IMR-90 (cell line): ENCODE results near the gene KCNMA1. TPM values are rescaled to one million over a fixed set of nuclear protein-coding genes. Genes with fewer than 3 reads are reported as not detected.
A peak's percentile ranks its signal among the peaks of the same experiment; 100 is the strongest.

ENCODE experiments used
- ATAC-seq: fragments of 200-7000 bp; cut with Tn5 transposase; 2 replicates; pipeline ENCODE4 v1.9.1; 2020; ENCODE audit warnings: low read depth, mild to moderate bottlenecking, moderate library complexity
- BruUV-seq: library from RNA; stranded (reverse); fragments of 400-500 nt; replicated peaks from 2 replicates; lab custom pipeline; 2021; lab: Mats Ljungman, UMichigan
- CTCF ChIA-PET: fragments of 300-600 bp; formaldehyde crosslinking; extraction: SDS; loops from one replicate; lab custom pipeline; 2021; ENCODE audit warnings: antibody characterized with exemption; lab: Yijun Ruan, JAX
- POLR2A ChIA-PET: fragments of 300-600 bp; sonication (Branson Sonifier 250); formaldehyde crosslinking; loops from one replicate; lab custom pipeline; 2022; ENCODE audit warnings: antibody characterized with exemption; ENCODE audit not compliant: unreplicated experiment; lab: Charles Lee
- DNase-seq: peaks from one replicate; pipeline ENCODE4 v3.0.0; 2013
- H2AFZ ChIP-seq: replicated peaks from 2 replicates; pipeline ENCODE3; 2013; ENCODE audit warnings: low read length, mild to moderate bottlenecking; ENCODE audit not compliant: poor library complexity
- H2AK5ac ChIP-seq: 2 replicates; pipeline ENCODE4 v1.6.1; 2013; ENCODE audit warnings: low read depth, low read length, inconsistent platforms
- H2AK9ac ChIP-seq: replicated peaks from 2 replicates; pipeline ENCODE3; 2013; ENCODE audit warnings: mild to moderate bottlenecking, low read depth, low read length, moderate library complexity; ENCODE audit not compliant: poor library complexity
- H2BK120ac ChIP-seq: 2 replicates; pipeline ENCODE4 v1.6.1; 2013; ENCODE audit warnings: low read depth, low read length, inconsistent platforms
- H2BK15ac ChIP-seq: 3 replicates; pipeline ENCODE4 v1.6.1; 2013; ENCODE audit warnings: low read depth, low read length, inconsistent platforms
- H2BK20ac ChIP-seq: 2 replicates; pipeline ENCODE4 v1.6.1; 2013; ENCODE audit warnings: low read depth, mild to moderate bottlenecking, inconsistent platforms, low read length, moderate library complexity
- H2BK5ac ChIP-seq: 2 replicates; pipeline ENCODE4 v1.6.1; 2013; ENCODE audit warnings: mild to moderate bottlenecking, low read depth, low read length, inconsistent platforms; ENCODE audit not compliant: poor library complexity, severe bottlenecking
- H3K14ac ChIP-seq: replicated peaks from 2 replicates; pipeline ENCODE4 v1.6.1; 2013; ENCODE audit warnings: low read depth, low read length, inconsistent platforms
- H3K18ac ChIP-seq: 2 replicates; pipeline ENCODE4 v1.6.1; 2013; ENCODE audit warnings: low read depth, low read length, control low read depth
- H3K23ac ChIP-seq: 2 replicates; pipeline ENCODE4 v1.6.1; 2013; ENCODE audit warnings: low read depth, low read length, inconsistent platforms
- H3K27ac ChIP-seq: 2 replicates; pipeline ENCODE4 v1.5.1; 2013; ENCODE audit warnings: mild to moderate bottlenecking, control low read depth, low read length; ENCODE audit not compliant: insufficient read depth
- H3K27me3 ChIP-seq: 2 replicates; pipeline ENCODE4 v1.6.1; 2013; ENCODE audit warnings: low read length; ENCODE audit not compliant: control insufficient read depth, insufficient read depth
- H3K36me3 ChIP-seq: 2 replicates; pipeline ENCODE4 v1.6.1; 2013; ENCODE audit warnings: low read length, mixed read lengths; ENCODE audit not compliant: control insufficient read depth, insufficient read depth
- H3K4ac ChIP-seq: 2 replicates; pipeline ENCODE4 v1.6.1; 2013; ENCODE audit warnings: low read depth, low read length, inconsistent platforms
- H3K4me1 ChIP-seq: 2 replicates; pipeline ENCODE4 v1.6.1; 2013; ENCODE audit warnings: low read length, mixed read lengths; ENCODE audit not compliant: control insufficient read depth, insufficient read depth
- H3K4me2 ChIP-seq: 2 replicates; pipeline ENCODE4 v1.6.1; 2013; ENCODE audit warnings: low read depth, mild to moderate bottlenecking, control low read depth, low read length, moderate library complexity
- H3K4me3 ChIP-seq: 2 replicates; pipeline ENCODE4 v1.5.1; 2013; ENCODE audit warnings: low read depth, mild to moderate bottlenecking, control low read depth, low read length, moderate library complexity; ENCODE audit not compliant: insufficient read depth
- H3K56ac ChIP-seq: 2 replicates; pipeline ENCODE4 v1.6.1; 2013; ENCODE audit warnings: low read length, inconsistent platforms; ENCODE audit not compliant: insufficient read depth; ENCODE audit errors: extremely low read depth
- H3K79me1 ChIP-seq, 2 experiments: 2 replicates each; pipeline ENCODE4 v1.6.1; 2013; ENCODE audit warnings: low read length in 2 of 2, inconsistent platforms in 1 of 2, low read depth in 1 of 2
- H3K9ac ChIP-seq: 2 replicates; pipeline ENCODE4 v1.6.1; 2013; ENCODE audit warnings: low read depth, low read length, control low read depth
- H3K9me1 ChIP-seq: 2 replicates; pipeline ENCODE4 v1.6.1; 2013; ENCODE audit warnings: low read length, inconsistent platforms; ENCODE audit not compliant: insufficient read depth
- H3K9me3 ChIP-seq: 2 replicates; pipeline ENCODE4 v1.6.1; 2013; ENCODE audit warnings: low read length; ENCODE audit not compliant: control insufficient read depth, insufficient read depth
- H4K20me1 ChIP-seq: 2 replicates; pipeline ENCODE4 v1.6.1; 2013; ENCODE audit warnings: low read length, inconsistent platforms; ENCODE audit not compliant: insufficient read depth
- H4K5ac ChIP-seq: 2 replicates; pipeline ENCODE4 v1.6.1; 2013; ENCODE audit warnings: mild to moderate bottlenecking, low read depth, low read length, control low read depth
- H4K8ac ChIP-seq, 2 experiments: 2 replicates each; pipeline ENCODE4 v1.6.1; 2013; ENCODE audit warnings: low read depth in 2 of 2, low read length in 2 of 2, control low read depth in 1 of 2, inconsistent platforms in 1 of 2
- H4K91ac ChIP-seq: 2 replicates; pipeline ENCODE4 v1.6.1; 2013; ENCODE audit warnings: low read depth, low read length, inconsistent platforms; ENCODE audit not compliant: insufficient read depth
- FOS ChIP-seq: fragments of 150-350 bp; IDR thresholded peaks from 2 replicates; pipeline ENCODE4 v1.6.1; 2016; ENCODE audit warnings: low read depth, low read length
- MAZ ChIP-seq: IDR thresholded peaks from 2 replicates; pipeline ENCODE4 v1.6.1; 2012; ENCODE audit warnings: low read depth, mild to moderate bottlenecking, low read length, improper control_type of control experiment, moderate library complexity, borderline replicate concordance
- WGBS, 2 experiments: methylation state at CpG; one replicate each; pipeline versions ENCODE4 v1.1.5 to v1.1.7; 2013; ENCODE audit warnings: missing lambda C conversion rate in 2 of 2; ENCODE audit not compliant: insufficient read length in 1 of 2; ENCODE audit errors: extremely low coverage in 2 of 2; 5-methylcytosine and 5-hydroxymethylcytosine counted together
- dilution Hi-C: fragments of 300-500 bp; cut with HindIII; formaldehyde crosslinking; loops from one replicate; pipeline ENCODE4 v1.14.3; 2018; ENCODE audit warnings: low sequenced_read_pairs; ENCODE audit not compliant: unreplicated experiment
- in situ Hi-C: fragments of 300-500 bp; cut with MboI; formaldehyde crosslinking; loops from 3 replicates; pipeline ENCODE4 v1.14.3; 2019; ENCODE audit warnings: low sequenced_read_pairs, inconsistent platforms, mixed read lengths
- intact Hi-C: fragments of 100-400 bp; cut with micrococcal nuclease; formaldehyde crosslinking; loops from 2 replicates; pipeline ENCODE4 v1.10.0; 2022
- polyA plus RNA-seq, 3 experiments: library from polyadenylated mRNA; depleted of rRNA; stranded (reverse); fragments of >200 nt; gene quantifications; 2 replicates each; pipeline ENCODE4 v1.2.3, GENCODE V29; 2012; ENCODE audit warnings: low replicate concordance in 1 of 3
- total RNA-seq: library from RNA; depleted of rRNA; stranded (reverse); fragments of >200 nt; gene quantifications from 2 replicates; pipeline ENCODE4 v1.2.3, GENCODE V29; 2012

The KCNMA1 gene
- total and polyA plus RNA-seq, 2 of the 4 experiments (the other 2 are of a cell fraction) = 25.6 to 29.6 TPM

GRCh38 chr10:77301305-77301730 is 336.3 kb downstream of the KCNMA1 start:
- dilution Hi-C loops (no loop called here), intact Hi-C loops (loop anchor here (5.0 kb wide), 1 partner anchor 39 kb away; no protein-coding TSS in a partner anchor), in situ Hi-C loops (no loop called here)
- H3K36me3 ChIP-seq = no peaks in the 10 kb centered on the region
- 0 out of 3 replicates have a peak overlapping the region, but pooled peaks have one; percentile 78 for H2BK15ac ChIP-seq
- H2BK20ac ChIP-seq = peak overlapping the region; percentile 72; the same call in 1 of the 2 replicates
- no peak overlapping the region for H4K8ac ChIP-seq
- H3K56ac ChIP-seq = no peak overlapping the region
- ChIA-PET CTCF (interaction anchor here (0.7 kb wide), 1 partner anchor 177 kb away, joined by 3 read pairs; no protein-coding TSS in a partner anchor), POLR2A (interaction anchor here (0.6 kb wide), 1 partner anchor 300 kb away, joined by 3 read pairs; no protein-coding TSS in a partner anchor)
- no peak overlapping the region for H3K9ac ChIP-seq
- H3K23ac ChIP-seq = no peak overlapping the region; the same call in 1 of the 2 replicates
- no peaks in the 10 kb centered on the region for H4K20me1 ChIP-seq
- H3K4ac ChIP-seq = peak overlapping the region; percentile 64; the same call in 1 of the 2 replicates
- no peak overlapping the region for H3K18ac ChIP-seq
- no peak overlapping the region; the same call in 1 of the 2 replicates for H3K4me2 ChIP-seq
- peak; percentile 60 for ATAC-seq
- H3K4me3 ChIP-seq = no peak overlapping the region
- H3K9me3 ChIP-seq = no peaks in the 10 kb centered on the region
- no peak overlapping the region for H2BK5ac ChIP-seq
- H2AFZ ChIP-seq = no peak overlapping the region
- H3K79me1 ChIP-seq = no peaks in the 10 kb centered on the region
- H2AK5ac ChIP-seq = 0 out of 2 replicates have a peak overlapping the region, but pooled peaks have one; percentile 76
- peak overlapping the region; percentile 51 for H2BK120ac ChIP-seq
- H4K91ac ChIP-seq = no peak overlapping the region
- peaks cover 11% of the 10 kb centered on the region for H3K9me1 ChIP-seq
- peak; percentile 82 for DNase-seq
- H3K14ac ChIP-seq = 0 out of 2 replicates have a peak overlapping the region, but pooled peaks have one; percentile 2
- TF ChIP-seq FOS (peak; percentile 40; the same call in 1 of the 2 replicates), MAZ (no peak)
- no peak overlapping the region for H3K27ac ChIP-seq
- H4K5ac ChIP-seq = no peak overlapping the region
- peaks cover 15% of the 10 kb centered on the region for H3K4me1 ChIP-seq
- H2AK9ac ChIP-seq = no peak overlapping the region
- no CpG with 5 or more reads among the region's 3 CpGs for WGBS, 2 experiments
- BruUV-seq = no TSS peak
- no peaks in the 10 kb centered on the region for H3K27me3 ChIP-seq
